H7 (cell line): ENCODE measurements around the gene CCDC169. TPM values are rescaled to one million over a fixed set of nuclear protein-coding genes. Genes with fewer than 3 reads are reported as not detected.

Source experiments
- DNase-seq: peaks from one replicate; pipeline ENCODE4 v3.0.0; 2012
- H3K27me3 ChIP-seq: 2 replicates; pipeline ENCODE4 v1.6.0; 2011; ENCODE audit warnings: mild to moderate bottlenecking, low read length; ENCODE audit not compliant: control insufficient read depth, insufficient read depth
- H3K36me3 ChIP-seq: replicated peaks from 2 replicates; pipeline ENCODE4 v1.5.1; 2011; ENCODE audit warnings: low read length; ENCODE audit not compliant: control insufficient read depth, insufficient read depth
- H3K4me3 ChIP-seq: 2 replicates; pipeline ENCODE4 v1.5.1; 2011; ENCODE audit warnings: low read depth, mild to moderate bottlenecking, control low read depth, low read length, moderate library complexity; ENCODE audit not compliant: insufficient read depth
- total RNA-seq: library from RNA; depleted of rRNA; stranded (reverse); fragments of >200 nt; shearing (Covaris generic); gene quantifications from 2 replicates; pipeline ENCODE4 v1.2.3, GENCODE V29; 2014

The CCDC169 gene
- total RNA-seq, 1 experiment from 2014 or later, result 19.9 TPM

DNA sequence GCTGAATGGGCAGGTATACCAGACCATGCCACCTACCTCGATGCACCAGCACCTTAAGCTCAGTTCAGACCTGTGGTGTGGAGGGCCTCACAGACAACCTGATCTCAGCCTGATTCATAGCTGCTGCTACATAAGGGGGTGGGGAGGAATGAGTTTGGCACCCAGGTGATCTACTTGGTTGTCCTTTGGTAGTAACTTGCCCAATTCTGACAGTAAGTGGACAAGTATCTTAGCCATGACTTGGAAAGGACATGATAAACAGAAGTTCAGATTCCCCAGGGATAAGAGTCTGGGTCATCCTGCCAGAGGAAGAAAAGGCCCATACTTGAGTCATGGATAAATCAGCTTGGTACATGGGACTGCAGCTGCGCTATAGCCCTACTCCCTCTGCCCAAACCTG is 54.9 kb downstream of the CCDC169 start:
- Histone ChIP-seq H3K4me3 (no peak overlapping the region), H3K36me3 (peaks cover 6% of the 10 kb centered on the region), H3K27me3 (no peaks in the 10 kb centered on the region)
- no peak for DNase-seq

DNA sequence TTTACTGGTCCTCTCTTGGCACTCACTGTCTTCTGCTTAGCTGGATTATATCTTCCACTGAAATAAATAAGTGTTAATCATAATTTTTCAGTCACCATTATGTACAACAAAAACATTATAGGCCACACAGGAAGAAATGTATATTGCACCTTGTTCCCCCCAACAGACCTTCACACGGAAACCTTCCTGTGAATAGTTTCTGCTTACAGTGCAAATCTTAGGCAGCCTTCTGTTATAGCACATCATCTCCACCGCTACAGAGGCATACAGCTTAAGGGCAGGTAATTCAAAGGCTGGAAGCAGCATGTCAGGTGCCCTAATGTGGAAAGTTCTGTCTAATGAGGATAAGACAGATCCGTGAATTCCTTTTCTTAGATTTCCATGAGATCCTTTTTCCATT is 66.4 kb downstream of the CCDC169 start:
- H3K4me3 ChIP-seq, result no peak overlapping the region
- no peak for DNase-seq
- no peaks in the 10 kb centered on the region for H3K27me3 ChIP-seq
- H3K36me3 ChIP-seq, result no peaks in the 10 kb centered on the region; the same call in 1 of the 2 replicates

DNA sequence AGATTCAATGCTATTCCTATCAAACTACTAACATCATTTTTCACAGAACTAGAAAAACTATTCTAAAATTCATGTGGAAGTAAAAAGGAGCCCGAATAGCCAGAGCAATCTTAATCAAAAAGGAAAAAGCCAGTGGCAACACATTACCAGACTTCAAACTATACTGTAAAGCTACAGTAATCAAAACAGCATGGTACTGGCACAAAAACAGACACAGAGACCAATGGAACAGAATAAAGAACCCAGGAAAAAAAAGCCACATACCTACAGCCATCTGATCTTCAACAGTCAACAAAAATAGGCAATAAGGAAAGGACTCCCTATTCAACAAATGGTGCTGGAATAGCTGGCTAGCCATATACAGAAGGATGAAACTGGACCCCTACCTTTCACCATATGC is 72.9 kb downstream of the CCDC169 start:
- Histone ChIP-seq H3K4me3 (no peak overlapping the region), H3K27me3 (no peaks in the 10 kb centered on the region), H3K36me3 (no peaks in the 10 kb centered on the region; the same call in 1 of the 2 replicates)
- no peak for DNase-seq

DNA sequence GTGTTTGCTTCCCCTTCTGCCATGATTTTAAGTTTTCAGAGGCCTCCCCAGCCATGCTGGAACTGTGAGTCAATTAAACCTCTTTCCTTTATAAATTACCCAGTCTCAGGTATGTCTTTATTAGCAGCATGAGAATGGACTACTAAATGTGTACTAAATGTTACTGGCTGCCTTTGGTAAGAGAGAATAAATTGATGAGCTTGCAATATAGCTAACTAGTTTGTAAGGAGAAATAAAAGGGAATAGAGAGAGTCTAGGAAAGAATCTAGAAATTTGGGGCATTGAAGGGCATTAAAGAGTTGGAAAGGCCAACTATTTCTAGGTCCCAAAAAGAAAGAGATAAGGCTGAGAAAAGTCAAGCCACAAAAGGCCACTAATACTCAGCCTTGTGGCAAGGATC is 77.7 kb downstream of the CCDC169 start:
- Histone ChIP-seq H3K4me3 (no peak overlapping the region), H3K36me3 (no peaks in the 10 kb centered on the region; the same call in 1 of the 2 replicates), H3K27me3 (no peaks in the 10 kb centered on the region)
- DNase-seq, result no peak

DNA sequence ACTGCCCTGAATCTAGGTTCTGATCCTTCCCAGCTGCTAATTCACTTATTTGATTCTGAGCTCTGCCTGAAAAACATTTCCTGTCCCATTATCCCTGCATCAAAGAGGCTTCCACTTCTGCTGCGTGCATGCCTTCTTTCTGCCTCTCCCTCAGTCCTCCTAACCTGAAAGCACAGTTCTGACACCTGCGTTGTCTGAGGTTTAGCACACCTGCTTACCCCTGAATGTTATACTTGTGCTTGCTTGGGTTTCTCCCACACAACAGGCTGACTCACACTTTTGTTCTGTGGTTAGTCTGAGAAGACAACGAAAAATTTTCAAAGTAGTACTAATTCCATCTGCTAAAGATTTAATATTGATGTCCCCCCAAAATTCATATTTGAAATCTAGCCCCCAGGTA is 80.2 kb downstream of the CCDC169 start:
- Histone ChIP-seq H3K4me3 (no peak overlapping the region), H3K27me3 (no peaks in the 10 kb centered on the region), H3K36me3 (no peaks in the 10 kb centered on the region)
- no peak for DNase-seq

DNA sequence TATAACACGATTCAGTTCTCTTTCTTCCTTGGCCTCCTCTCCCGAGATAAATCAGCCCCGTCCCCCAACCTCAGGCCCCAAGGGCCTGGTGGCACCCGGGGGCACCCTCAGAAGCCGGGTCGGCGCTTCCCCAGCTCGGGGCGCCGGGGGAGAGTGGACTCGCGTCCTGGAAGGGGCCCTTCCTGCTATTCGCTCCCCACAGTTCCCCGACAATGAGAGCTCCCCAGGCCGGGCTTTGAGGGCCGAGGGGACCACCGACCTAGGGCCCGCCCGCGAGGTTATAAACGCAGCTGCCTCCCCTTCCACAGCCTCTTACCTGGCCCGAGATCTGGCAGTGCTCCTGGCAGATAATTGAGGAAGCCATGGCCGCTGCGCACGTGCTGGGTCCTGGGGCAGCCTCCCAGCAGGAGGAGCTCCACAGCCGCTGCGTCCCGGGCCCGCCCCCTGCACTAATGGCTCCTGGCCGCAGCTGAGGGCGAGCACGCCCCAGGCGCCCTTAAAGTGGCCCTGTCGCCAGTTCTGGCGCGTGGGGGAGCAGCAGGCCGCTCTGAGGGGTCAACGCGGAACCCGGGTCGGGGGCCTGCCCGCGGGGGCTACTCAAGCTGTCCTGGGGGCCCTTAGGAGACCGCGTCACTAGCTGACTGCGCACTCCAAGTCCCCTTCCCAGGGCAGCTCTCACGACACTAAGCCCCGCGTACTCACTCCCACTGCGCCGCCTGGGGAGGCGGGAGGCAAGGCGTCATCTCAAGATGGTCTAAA is 83.3 kb downstream of the CCDC169 start, which contains the start of gene SOHLH2:
TSS of gene SOHLH2 (minus strand) at position 394 of the 759 bp plus-strand sequence. CDS start at position 364, 30 bp downstream.
- H3K27me3 ChIP-seq, result no peaks in the 10 kb centered on the region
- peak; percentile 13 for DNase-seq
- H3K36me3 ChIP-seq, result no peaks in the 10 kb centered on the region
- no peak within 1 kb of the TSS for H3K4me3 ChIP-seq

DNA sequence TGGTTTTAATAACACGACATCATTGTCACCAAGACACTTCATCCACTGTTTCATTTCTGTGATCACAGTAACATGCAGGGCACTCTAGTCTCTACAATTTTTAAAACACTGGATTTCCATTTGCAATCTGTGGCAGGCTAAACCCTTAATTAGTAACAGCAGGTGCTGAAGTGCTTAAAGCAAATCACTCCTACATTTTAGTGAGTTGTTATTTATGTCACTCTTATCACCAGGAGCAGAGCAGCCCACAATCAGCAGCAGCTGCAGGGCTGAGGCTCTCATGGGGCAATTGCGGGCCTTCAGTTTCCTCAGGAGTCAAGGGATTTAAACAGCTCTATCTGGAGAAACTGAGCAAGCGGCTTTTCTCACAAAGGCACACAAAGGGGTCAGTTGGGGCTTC is 84.8 kb downstream of the CCDC169 start:
- Histone ChIP-seq H3K27me3 (no peaks in the 10 kb centered on the region), H3K36me3 (no peaks in the 10 kb centered on the region), H3K4me3 (no peak overlapping the region)
- DNase-seq, result no peak

DNA sequence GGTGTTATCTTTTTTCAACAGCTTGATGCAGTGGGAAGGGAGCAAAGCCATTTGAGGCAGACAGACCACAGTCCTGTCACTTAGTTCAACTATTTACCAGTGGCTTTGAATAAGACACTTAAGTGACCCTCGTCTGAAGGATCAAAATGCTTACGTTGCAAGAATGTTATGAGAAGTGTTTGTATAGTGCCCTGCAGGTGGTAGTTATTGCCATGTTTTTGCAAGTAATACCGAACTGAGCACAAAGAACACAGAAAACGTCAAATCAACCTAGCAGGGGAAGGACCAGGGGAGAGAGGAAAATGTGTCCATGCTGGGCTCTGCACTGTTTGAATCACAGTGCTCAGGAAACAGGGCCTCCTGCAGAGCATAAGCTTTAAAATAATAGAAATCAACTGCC is 86.0 kb downstream of the CCDC169 start:
- no peak overlapping the region for H3K4me3 ChIP-seq
- DNase-seq, result no peak
- H3K36me3 ChIP-seq, result no peaks in the 10 kb centered on the region
- H3K27me3 ChIP-seq, result no peaks in the 10 kb centered on the region

DNA sequence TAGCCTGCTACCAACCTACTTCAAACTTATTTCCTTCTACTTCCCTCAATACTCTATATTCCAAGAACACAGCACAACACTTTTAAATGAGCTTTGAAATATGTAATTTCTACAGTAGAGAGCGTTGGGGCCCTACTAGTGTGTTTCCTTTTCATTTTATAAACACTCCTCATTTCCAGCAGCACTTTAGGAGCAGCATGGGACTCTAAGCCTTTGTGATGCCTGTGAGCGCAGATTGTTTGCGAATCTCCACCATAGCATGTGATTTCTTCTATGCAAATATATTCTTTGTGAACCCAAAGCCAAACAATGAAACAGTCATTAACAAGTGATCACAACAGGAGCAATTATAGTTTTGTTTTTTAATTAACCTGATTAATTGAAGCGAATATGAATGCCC is 86.9 kb downstream of the CCDC169 start:
- Histone ChIP-seq H3K4me3 (no peak overlapping the region), H3K36me3 (no peaks in the 10 kb centered on the region), H3K27me3 (no peaks in the 10 kb centered on the region)
- no peak for DNase-seq

DNA sequence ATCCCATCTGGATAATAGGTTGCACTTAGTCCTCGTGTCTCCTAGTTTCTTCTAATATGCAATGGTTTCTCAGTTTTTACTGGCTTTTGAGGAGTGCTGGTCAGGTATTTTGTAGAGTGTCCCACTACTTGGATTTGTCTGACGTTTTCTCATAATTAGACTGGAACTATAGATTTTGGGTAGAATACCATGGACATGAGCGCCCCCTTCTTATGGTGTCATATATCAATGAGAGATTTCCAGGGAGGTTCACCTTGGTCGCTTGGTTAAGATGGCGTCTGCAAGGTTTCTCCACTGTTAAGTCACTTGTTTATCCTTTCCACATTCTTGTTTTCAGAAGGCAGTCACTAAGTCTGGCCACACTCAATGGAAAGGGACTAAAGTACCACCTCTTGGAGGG is 89.9 kb downstream of the CCDC169 start:
- no peak for DNase-seq
- no peaks in the 10 kb centered on the region for H3K27me3 ChIP-seq
- H3K4me3 ChIP-seq, result no peak overlapping the region
- no peaks in the 10 kb centered on the region for H3K36me3 ChIP-seq

DNA sequence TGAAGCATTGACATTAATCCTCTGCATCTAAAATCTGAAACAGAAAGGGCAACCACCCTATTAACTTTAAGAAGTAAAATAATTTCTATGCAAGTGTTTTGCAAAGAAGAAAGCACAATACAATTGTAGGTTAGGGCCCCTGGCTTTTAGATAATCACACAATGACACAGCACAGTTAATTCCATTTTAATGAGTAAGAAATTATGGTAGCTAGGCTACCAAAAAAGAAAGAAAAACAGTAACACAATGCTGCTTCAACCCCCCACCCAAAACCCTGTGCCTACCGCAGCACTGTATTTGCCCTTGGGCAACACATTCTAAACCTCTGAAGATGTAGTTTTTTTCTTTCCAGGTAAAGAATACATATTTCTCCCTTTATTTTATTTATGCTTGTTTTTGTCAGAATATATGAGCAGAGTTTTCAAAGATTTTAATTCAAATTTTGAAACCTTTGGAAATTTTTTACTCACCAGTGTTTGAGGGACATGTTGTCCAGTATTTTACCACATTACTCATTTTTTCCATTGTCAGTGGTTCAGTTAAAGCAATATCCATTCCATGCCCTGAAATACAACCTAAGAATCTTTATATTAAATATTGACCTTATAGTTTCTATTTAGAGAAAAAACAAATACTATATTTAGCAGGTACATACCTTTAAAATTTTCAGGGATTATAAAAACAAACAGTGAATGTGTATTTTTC is 104.3 kb downstream of the CCDC169 start:
- Histone ChIP-seq H3K36me3 (no peaks in the 10 kb centered on the region), H3K4me3 (no peak overlapping the region), H3K27me3 (no peaks in the 10 kb centered on the region)
- DNase-seq, result no peak

DNA sequence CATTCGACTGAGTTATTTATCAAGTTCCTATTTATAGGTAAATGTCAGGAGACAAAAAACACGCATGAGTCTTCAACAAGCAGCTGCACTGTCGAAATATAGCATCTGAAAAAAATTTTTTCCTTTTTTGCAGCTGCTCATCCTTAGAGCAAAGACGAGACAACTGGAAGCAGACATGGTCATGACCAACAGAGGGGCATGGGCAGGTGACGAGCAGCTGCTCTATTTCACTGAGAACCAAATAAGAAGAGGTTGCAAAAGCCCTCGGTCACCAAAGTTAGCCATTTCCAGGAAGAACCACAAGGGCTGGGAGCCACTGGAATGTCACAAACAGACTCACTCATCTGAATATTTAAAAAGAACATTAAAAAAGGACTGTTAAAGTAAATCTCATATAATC is 105.4 kb downstream of the CCDC169 start:
- no peak for DNase-seq
- Histone ChIP-seq H3K36me3 (no peaks in the 10 kb centered on the region), H3K27me3 (no peaks in the 10 kb centered on the region), H3K4me3 (no peak overlapping the region)

DNA sequence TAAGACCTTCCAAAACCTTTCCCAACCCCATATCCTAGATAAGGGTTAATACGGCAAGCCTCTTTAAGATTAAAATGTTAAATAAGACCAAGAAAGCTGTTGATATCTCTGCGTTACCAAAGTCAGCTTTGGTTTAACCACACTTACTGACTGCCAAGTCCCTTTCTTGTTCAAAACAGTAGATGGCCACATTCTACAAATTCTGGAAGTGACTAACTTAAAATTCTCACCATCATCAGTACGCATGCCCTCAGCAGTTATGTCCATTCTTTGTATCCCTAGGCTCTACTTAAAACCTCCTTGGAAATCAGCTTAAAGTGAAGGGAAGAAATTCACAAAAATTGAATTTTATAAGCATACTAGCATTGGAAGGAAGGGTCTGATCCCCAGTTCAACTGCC is 106.8 kb downstream of the CCDC169 start:
- no peaks in the 10 kb centered on the region for H3K27me3 ChIP-seq
- no peak overlapping the region for H3K4me3 ChIP-seq
- DNase-seq, result no peak
- no peaks in the 10 kb centered on the region for H3K36me3 ChIP-seq

DNA sequence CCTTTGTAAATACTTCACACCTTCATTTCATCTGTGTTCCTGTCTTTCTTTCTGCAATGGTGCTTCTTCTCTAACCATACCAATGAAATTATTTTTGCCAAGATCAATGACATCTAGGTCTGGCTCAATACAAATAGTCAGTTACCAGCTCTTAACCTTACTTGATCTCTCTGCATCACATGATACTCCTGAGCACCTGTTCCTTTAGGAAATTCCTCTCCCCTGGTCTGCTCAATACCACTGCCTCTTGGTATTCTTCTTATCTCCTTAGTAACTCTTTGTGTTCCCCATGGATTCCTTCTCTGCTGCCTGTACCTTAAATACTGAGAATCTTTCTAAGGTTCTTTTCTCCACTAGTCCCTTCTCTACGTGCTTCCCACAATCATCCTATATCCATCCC is 109.2 kb downstream of the CCDC169 start:
- H3K27me3 ChIP-seq, result no peaks in the 10 kb centered on the region
- DNase-seq, result no peak
- H3K4me3 ChIP-seq, result no peak overlapping the region
- no peaks in the 10 kb centered on the region for H3K36me3 ChIP-seq

DNA sequence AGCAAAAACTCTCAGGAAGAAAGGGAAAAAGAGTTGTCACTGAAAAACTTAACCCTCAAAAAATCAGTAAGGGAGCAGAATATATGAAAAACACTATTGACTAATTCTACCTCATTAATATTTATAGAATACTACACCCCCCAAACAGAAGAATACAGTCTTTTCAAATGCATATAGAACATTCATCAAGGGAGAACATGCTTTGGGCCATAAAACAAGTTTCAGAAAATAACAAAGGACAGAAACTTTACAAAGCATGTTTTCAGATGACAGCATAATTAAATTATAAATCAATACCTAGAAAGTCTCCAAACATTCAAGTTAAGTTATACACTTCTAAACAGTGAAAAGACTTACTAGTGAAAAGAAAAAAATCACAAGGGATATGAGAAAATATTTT is 113.7 kb downstream of the CCDC169 start:
- no peak overlapping the region for H3K4me3 ChIP-seq
- H3K27me3 ChIP-seq, result no peaks in the 10 kb centered on the region
- DNase-seq, result no peak
- H3K36me3 ChIP-seq, result no peaks in the 10 kb centered on the region
